H1 (cell line): ENCODE data around the gene GALNTL6. TPM values are rescaled to one million over a fixed set of nuclear protein-coding genes. Genes with fewer than 3 reads are reported as not detected.

ENCODE experiments used
- CTCF ChIA-PET: fragments of 300-600 bp; sonication (Branson Sonifier 250); formaldehyde crosslinking; loops from one replicate; lab custom pipeline; 2021; ENCODE audit not compliant: partially characterized antibody; lab: Charles Lee
- POLR2A ChIA-PET: fragments of 300-600 bp; sonication (Branson Sonifier 250); formaldehyde crosslinking; loops from one replicate; lab custom pipeline; 2021; ENCODE audit warnings: inconsistent platforms; ENCODE audit not compliant: partially characterized antibody; lab: Charles Lee
- DNase-seq, 2 experiments: peaks; one replicate each; pipeline versions ENCODE4 v3.0.0 to v3.0.0-alpha.2; 2010 to 2022; ENCODE audit warnings: low spot score in 2 of 2, low read depth in 1 of 2, mixed read lengths in 1 of 2
- FAIRE-seq: peaks from 2 replicates; lab custom pipeline; 2011; peaks lifted over from hg19 to GRCh38; lab: Jason Lieb, UNC
- H2AFZ ChIP-seq: 2 replicates; pipeline ENCODE4 v1.8.1; 2012; ENCODE audit warnings: low read length, inconsistent platforms
- H2AK5ac ChIP-seq: 2 replicates; pipeline ENCODE4 v1.6.1; 2013; ENCODE audit warnings: low read depth, low read length
- H2BK120ac ChIP-seq: replicated peaks from 2 replicates; pipeline ENCODE3; 2013; ENCODE audit warnings: low read depth, low read length, inconsistent platforms
- H2BK12ac ChIP-seq: 2 replicates; pipeline ENCODE4 v1.6.1; 2013; ENCODE audit warnings: low read depth, low read length
- H2BK15ac ChIP-seq: 2 replicates; pipeline ENCODE4 v1.6.1; 2013; ENCODE audit warnings: low read length
- H2BK20ac ChIP-seq: 2 replicates; pipeline ENCODE4 v1.6.1; 2013; ENCODE audit warnings: low read length
- H2BK5ac ChIP-seq: 2 replicates; pipeline ENCODE4 v1.6.1; 2013; ENCODE audit warnings: low read depth, low read length
- H3K14ac ChIP-seq: 2 replicates; pipeline ENCODE4 v1.6.1; 2013; ENCODE audit warnings: inconsistent platforms; ENCODE audit not compliant: insufficient read length
- H3K18ac ChIP-seq: 2 replicates; pipeline ENCODE4 v1.6.1; 2013; ENCODE audit warnings: low read length; ENCODE audit errors: extremely low read depth
- H3K23ac ChIP-seq: 2 replicates; pipeline ENCODE4 v1.6.1; 2013; ENCODE audit warnings: inconsistent platforms; ENCODE audit not compliant: insufficient read length
- H3K23me2 ChIP-seq: 2 replicates; pipeline ENCODE4 v1.6.1; 2013; ENCODE audit warnings: low read depth, low read length
- H3K27ac ChIP-seq: 2 replicates; pipeline ENCODE4 v1.6.1; 2011; ENCODE audit warnings: low read depth, low read length, inconsistent platforms
- H3K27me3 ChIP-seq, 4 experiments: replicated peaks in 1 of 4; 1 replicate in 1 of 4; 2 replicates in 3 of 4; pipeline versions ENCODE4 v1.6.1 to v1.8.1; 2011 to 2013; ENCODE audit warnings: low read length in 3 of 4, mild to moderate bottlenecking in 3 of 4, inconsistent platforms in 2 of 4, mixed read lengths in 2 of 4, moderate library complexity in 1 of 4; ENCODE audit not compliant: control insufficient read depth in 3 of 4, insufficient read depth in 3 of 4; ENCODE audit errors: extremely low read depth in 1 of 4
- H3K36me3 ChIP-seq, 4 experiments: 2 replicates each; pipeline versions ENCODE4 v1.6.1 to v1.8.1; 2011 to 2013; ENCODE audit warnings: mild to moderate bottlenecking in 4 of 4, low read length in 3 of 4, moderate library complexity in 2 of 4, control low read depth in 1 of 4, inconsistent platforms in 1 of 4; ENCODE audit not compliant: insufficient read depth in 4 of 4, control insufficient read depth in 2 of 4
- H3K4ac ChIP-seq: replicated peaks from 2 replicates; pipeline ENCODE3; 2013; ENCODE audit warnings: low read length, low read depth, mixed read lengths, inconsistent platforms; ENCODE audit not compliant: insufficient read length
- H3K4me1 ChIP-seq, 4 experiments: replicated peaks in 1 of 4; 1 replicate in 1 of 4; 2 replicates in 3 of 4; pipeline versions ENCODE4 v1.6.1 to v1.8.1; 2011 to 2013; ENCODE audit warnings: low read length in 3 of 4, inconsistent platforms in 2 of 4, mixed read lengths in 1 of 4; ENCODE audit not compliant: insufficient read depth in 4 of 4, control insufficient read depth in 3 of 4
- H3K4me2 ChIP-seq, 2 experiments: 2 replicates each; pipeline versions ENCODE4 v1.6.1 to v1.8.1; 2011 to 2013; ENCODE audit warnings: low read depth in 2 of 2, low read length in 2 of 2, control low read depth in 1 of 2, inconsistent platforms in 1 of 2, mild to moderate bottlenecking in 1 of 2; ENCODE audit not compliant: insufficient read depth in 1 of 2
- H3K4me3 ChIP-seq, 4 experiments: fragments of 200-600, 300-600 bp in 1 of 4; sonication (generic), shearing (Covaris generic), sonication (Bioruptor Twin) in 1 of 4; 2 replicates each; pipeline versions ENCODE4 v1.5.1 to v1.8.1; 2011 to 2016; ENCODE audit warnings: low read length in 4 of 4, low read depth in 3 of 4, control low read depth in 2 of 4, inconsistent platforms in 2 of 4, mild to moderate bottlenecking in 2 of 4, mixed read lengths in 1 of 4, moderate library complexity in 1 of 4; ENCODE audit not compliant: insufficient read depth in 2 of 4; ENCODE audit errors: extremely low read depth in 1 of 4
- H3K56ac ChIP-seq: replicated peaks from 2 replicates; pipeline ENCODE3; 2013; ENCODE audit warnings: low read depth, mild to moderate bottlenecking, mixed read lengths, low read length, inconsistent platforms; ENCODE audit not compliant: insufficient read length
- H3K79me1 ChIP-seq: 2 replicates; pipeline ENCODE4 v1.6.1; 2013; ENCODE audit warnings: low read depth, low read length, control low read depth
- H3K79me2 ChIP-seq, 2 experiments: 2 replicates each; pipeline versions ENCODE4 v1.6.1 to v1.8.1; 2012 to 2013; ENCODE audit warnings: low read length in 2 of 2, mild to moderate bottlenecking in 2 of 2, inconsistent platforms in 1 of 2; ENCODE audit not compliant: insufficient read depth in 2 of 2, control insufficient read depth in 1 of 2
- H3K9ac ChIP-seq, 4 experiments: replicated peaks in 1 of 4; 1 replicate in 1 of 4; 2 replicates in 3 of 4; pipeline versions ENCODE4 v1.6.1 to v1.8.1; 2011 to 2013; ENCODE audit warnings: low read depth in 3 of 4, low read length in 3 of 4, control low read depth in 2 of 4, mild to moderate bottlenecking in 2 of 4, moderate library complexity in 2 of 4, inconsistent platforms in 1 of 4; ENCODE audit errors: extremely low read depth in 1 of 4
- H3K9me3 ChIP-seq, 2 experiments: 2 replicates each; pipeline versions ENCODE4 v1.6.1 to v1.8.1; 2012 to 2013; ENCODE audit warnings: mild to moderate bottlenecking in 2 of 2, moderate library complexity in 2 of 2, control low read depth in 1 of 2, inconsistent platforms in 1 of 2, low read depth in 1 of 2, low read length in 1 of 2, mixed read lengths in 1 of 2; ENCODE audit not compliant: insufficient read depth in 2 of 2
- H4K20me1 ChIP-seq, 2 experiments: replicated peaks in 1 of 2; 2 replicates each; pipeline versions ENCODE3 to v1.8.1; 2011 to 2013; ENCODE audit warnings: inconsistent platforms in 2 of 2, low read length in 2 of 2, mild to moderate bottlenecking in 1 of 2; ENCODE audit not compliant: insufficient read depth in 2 of 2, control insufficient read depth in 1 of 2
- H4K5ac ChIP-seq: 2 replicates; pipeline ENCODE4 v1.6.1; 2013; ENCODE audit warnings: low read length, low read depth, mixed read lengths, inconsistent platforms; ENCODE audit not compliant: insufficient read length
- H4K8ac ChIP-seq: 2 replicates; pipeline ENCODE4 v1.8.0; 2013; ENCODE audit warnings: mild to moderate bottlenecking, moderate library complexity, low read length, inconsistent platforms; ENCODE audit not compliant: insufficient read depth; ENCODE audit errors: extremely low read depth
- H4K91ac ChIP-seq: replicated peaks from 2 replicates; pipeline ENCODE3; 2013; ENCODE audit warnings: low read length, mixed read lengths, inconsistent platforms; ENCODE audit not compliant: insufficient read length
- CTCF ChIP-seq, 3 experiments: IDR thresholded peaks; 1 replicate in 2 of 3; 2 replicates in 1 of 3; pipeline versions ENCODE4 v1.5.1 to v1.6.1; 2011; ENCODE audit warnings: low read length in 3 of 3, mild to moderate bottlenecking in 3 of 3, inconsistent platforms in 2 of 3, low read depth in 1 of 3, moderate library complexity in 1 of 3; ENCODE audit not compliant: insufficient read depth in 1 of 3; ENCODE audit errors: control extremely low read depth in 1 of 3
- MAX ChIP-seq: IDR thresholded peaks from 2 replicates; pipeline ENCODE4 v1.6.1; 2012; ENCODE audit warnings: inconsistent platforms
- RAD21 ChIP-seq, 2 experiments: IDR thresholded peaks in 1 of 2; conservative IDR thresholded peaks in 1 of 2; 2 replicates each; pipeline ENCODE4 v1.6.1; 2011; ENCODE audit warnings: low read depth in 2 of 2, low read length in 2 of 2, improper control_type of control experiment in 1 of 2, inconsistent platforms in 1 of 2, mild to moderate bottlenecking in 1 of 2, moderate library complexity in 1 of 2
- SIRT6 ChIP-seq: IDR thresholded peaks from one replicate; pipeline ENCODE4 v1.7.1; 2012; ENCODE audit warnings: low read length, inconsistent platforms
- WGBS, 2 experiments: shearing (Covaris generic) in 1 of 2; methylation state at CpG; one replicate each; pipeline versions ENCODE4 v1.1.6 to v1.1.7; 2013 to 2015; ENCODE audit warnings: low lambda C conversion rate in 2 of 2, mixed read lengths in 2 of 2, inconsistent platforms in 1 of 2, low coverage in 1 of 2, missing lambda C conversion rate in 1 of 2; ENCODE audit not compliant: insufficient replicate concordance in 2 of 2, insufficient coverage in 1 of 2, insufficient read length in 1 of 2; ENCODE audit errors: extremely low coverage in 1 of 2, missing lambda C conversion rate in 1 of 2; 5-methylcytosine and 5-hydroxymethylcytosine counted together
- polyA plus RNA-seq, 7 experiments: library from polyadenylated mRNA; depleted of rRNA in 3 of 7; stranded (reverse) in 5 of 7; unstranded in 2 of 7; fragments of >200 nt in 5 of 7; fragments of 200-250 nt in 2 of 7; gene quantifications; 1 replicate in 5 of 7; 2 replicates in 1 of 7; 4 replicates in 1 of 7; pipeline versions ENCODE4 v1.2.1 to v1.2.3, GENCODE V29; 2011 to 2013; ENCODE audit warnings: missing spikeins in 2 of 7, mixed read lengths in 2 of 7
- total RNA-seq: library from RNA; stranded (reverse); fragmentation: NEBNext Ultra II Directional; extraction: Animal tissue kit (Norgen Biotek cat#: 25700); gene quantifications from 2 replicates; pipeline ENCODE4 v1.2.1, GENCODE V29; 2021

Gene GALNTL6
- total and polyA plus RNA-seq, 2 of the 8 experiments (the other 6 are each of a cell fraction or from before 2014, with no cell fraction given), result 0.03 to 0.32 TPM

GRCh38 chr4:173014836-173015235, 1201.6 kb downstream of the GALNTL6 start:
- Histone ChIP-seq H3K23me2 (no peaks in the 10 kb centered on the region), H4K5ac (no peak overlapping the region), H3K23ac (no peak overlapping the region), H2AK5ac (no peak overlapping the region), H3K4me3 (no peak overlapping the region), H3K9me3 (peaks cover 4 to 6% of the 10 kb centered on the region in 2 experiments; a peak in 1 of 4 replicates), H2BK20ac (no peak overlapping the region), H3K79me2 (no peaks in the 10 kb centered on the region), H3K79me1 (no peaks in the 10 kb centered on the region), H2AFZ (no peak overlapping the region), H4K8ac (no peak overlapping the region), H3K4me2 (no peak overlapping the region), H4K91ac (no peak overlapping the region), H3K56ac (no peak overlapping the region), H3K14ac (no peak overlapping the region), H2BK5ac (no peak overlapping the region), H3K4ac (no peak overlapping the region), H3K18ac (no peak overlapping the region), H3K9ac (no peak overlapping the region), H3K4me1 (peaks cover 0 to 3% (median 1%) of the 10 kb centered on the region in 4 experiments; a peak in 4 of 7 replicates), H3K27me3 (no peaks in the 10 kb centered on the region), H2BK120ac (no peak overlapping the region), H4K20me1 (no peaks in the 10 kb centered on the region), H3K27ac (no peak overlapping the region), H2BK15ac (no peak overlapping the region), H3K36me3 (no peaks in the 10 kb centered on the region; a peak in 1 of 8 replicates), H2BK12ac (no peak overlapping the region)
- CTCF ChIA-PET, result interaction anchor here (1.3 to 4.2 kb wide), 19 partner anchors 9 to 402 kb away, joined by 4 to 80 read pairs (median 12); no protein-coding TSS in a partner anchor
- DNase-seq, result no peak
- 88% methylated on average over 4 of the region's 4 CpGs; no CpG with 5 or more reads in 1 of the 2 experiments for WGBS, 2 experiments
- no peak for FAIRE-seq
- POLR2A ChIA-PET, result no interaction called here
- TF ChIP-seq CTCF (IDR thresholded peaks at IDR 0.05; ENCODE audit: control extremely low read depth in 1 of 3, insufficient read depth in 1 of 3, low read depth in 1 of 3, low read length in 3 of 3) (peak in 1 of 3 experiments; percentile 14; a peak in 1 of 4 replicates), SIRT6 (no peak), MAX (peak; percentile 43; the same call in 1 of the 2 replicates), RAD21 (IDR thresholded peaks at IDR 0.05 in 1 of 2, conservative IDR thresholded peaks at IDR 0.05 in 1 of 2; ENCODE audit: low read depth in 2 of 2, low read length in 2 of 2) (0 out of 4 replicates have a peak, but pooled peaks have one; percentile 0 to 6)
